HS-27A (cell line): ENCODE measurements around the gene IL1RL2.

Experiments used
- DNase-seq: peaks from one replicate; pipeline ENCODE4 v3.0.0-alpha.2; 2012; ENCODE audit warnings: low read depth, missing footprints

The IL1RL2 gene

DNA sequence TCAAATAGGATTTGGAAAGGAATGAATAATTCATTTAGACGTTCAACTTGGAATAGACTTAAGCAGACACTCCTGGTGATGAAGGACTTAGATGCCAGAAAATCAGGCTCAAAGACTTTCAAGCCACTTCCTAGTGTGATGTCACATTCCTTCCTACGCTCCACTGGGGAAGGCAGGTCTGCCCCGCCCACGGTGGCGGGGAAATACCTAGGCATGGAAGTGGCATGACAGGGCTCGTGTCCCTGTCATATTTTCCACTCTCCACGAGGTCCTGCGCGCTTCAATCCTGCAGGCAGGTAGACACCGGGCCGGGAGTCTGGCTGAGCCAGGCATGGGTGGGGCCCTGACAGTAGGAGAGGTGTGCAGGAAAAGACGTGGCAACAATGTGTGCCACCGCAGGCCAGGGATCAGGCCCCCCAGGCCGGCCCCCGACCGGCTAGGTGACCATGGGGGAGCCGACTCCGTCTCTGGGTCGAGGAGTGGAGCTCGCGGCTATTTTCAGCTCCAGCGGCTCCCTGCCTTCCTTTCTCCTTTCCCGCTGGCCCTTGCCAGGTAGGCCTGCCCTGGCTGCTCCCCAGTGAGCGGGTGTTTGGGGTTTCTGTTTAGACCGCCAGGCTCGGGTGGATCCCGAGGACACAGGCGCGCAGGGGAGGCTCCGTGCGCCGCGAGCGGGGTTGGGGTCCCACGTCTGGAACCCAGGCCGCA is at the start of gene IL1RL2:
TSS of gene IL1RL2 (plus strand) at position 233 of the 705 bp plus-strand sequence. CDS start 845 bp downstream, outside the sequence.
- no peak for DNase-seq

DNA sequence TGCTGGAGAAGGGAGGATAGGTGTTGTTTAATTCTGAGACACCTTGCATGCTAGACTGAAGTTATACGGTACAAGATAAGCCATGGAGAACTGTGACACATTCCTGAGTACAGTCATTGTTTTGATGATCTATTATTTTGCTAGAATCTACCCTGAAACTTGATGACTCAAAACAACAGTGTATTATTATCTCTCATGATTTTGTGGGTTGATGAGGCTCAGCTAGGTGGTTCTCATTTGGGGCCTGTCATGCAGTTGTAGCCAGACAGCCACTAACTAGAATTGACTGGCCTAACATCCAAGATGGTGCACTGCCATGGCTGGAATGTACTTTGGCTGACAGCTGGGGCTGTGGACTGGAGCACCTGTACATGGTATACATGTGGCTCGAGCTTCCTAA is 49.7 kb upstream of the IL1RL2 start:
- DNase-seq, result no peak

DNA sequence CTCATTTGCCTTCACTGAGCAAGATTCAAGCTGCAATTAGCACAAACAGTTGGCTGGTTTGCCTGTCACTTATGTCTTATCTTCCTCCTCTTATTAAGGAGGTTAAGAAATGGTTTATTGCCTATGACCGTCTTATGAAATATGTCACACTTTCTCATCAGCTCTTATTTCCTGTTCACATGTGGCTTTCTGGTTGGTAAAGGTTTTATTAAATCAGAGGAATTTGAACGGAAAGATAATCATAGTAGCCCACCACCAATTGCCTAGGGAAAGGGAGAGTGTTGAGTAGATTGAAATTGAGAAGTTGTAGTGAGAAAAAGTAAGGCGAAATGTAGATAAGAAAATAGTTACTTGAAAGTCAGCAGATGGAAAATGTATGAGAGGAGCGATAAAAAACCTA is 48.5 kb upstream of the IL1RL2 start:
- DNase-seq, result no peak

DNA sequence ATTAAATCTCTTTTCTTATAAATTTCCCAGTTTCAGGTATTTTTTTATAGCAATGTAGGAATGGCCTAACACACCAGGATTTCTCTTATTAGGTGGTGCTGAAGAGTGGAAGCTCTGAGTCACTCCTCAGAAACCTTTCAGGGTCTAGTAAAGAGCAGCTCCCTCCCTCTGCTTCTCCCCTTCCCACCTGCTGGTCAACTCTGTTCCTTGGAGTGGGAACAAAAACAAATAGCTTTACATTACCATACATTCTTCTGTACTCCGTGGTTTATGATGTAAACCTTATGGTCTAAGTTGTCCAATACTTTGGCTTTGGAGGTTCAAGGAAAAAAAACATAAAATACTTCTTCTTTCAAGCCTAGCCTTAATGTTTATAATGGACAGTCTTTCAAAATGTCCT is 47.0 kb upstream of the IL1RL2 start:
- DNase-seq, result no peak

DNA sequence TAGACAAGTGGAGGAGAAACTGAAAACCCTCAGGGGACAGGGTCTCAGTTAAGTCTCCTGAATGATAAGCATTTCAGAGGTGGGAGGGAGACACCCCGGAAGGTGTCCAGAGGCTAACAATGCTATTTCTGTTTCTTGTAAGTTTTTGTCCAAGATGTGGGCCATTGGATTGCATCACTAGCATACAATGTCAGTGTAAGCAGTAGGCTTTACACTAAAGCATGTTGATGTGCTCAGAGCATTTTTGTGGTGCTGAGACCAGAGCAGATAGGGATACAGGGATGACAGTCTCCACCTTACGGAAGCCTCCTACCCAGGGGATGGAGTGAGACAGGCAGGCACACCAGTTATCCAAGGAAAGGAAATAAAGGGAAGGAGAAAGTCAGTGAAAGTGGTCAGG is 46.4 kb upstream of the IL1RL2 start:
- DNase-seq, result no peak

DNA sequence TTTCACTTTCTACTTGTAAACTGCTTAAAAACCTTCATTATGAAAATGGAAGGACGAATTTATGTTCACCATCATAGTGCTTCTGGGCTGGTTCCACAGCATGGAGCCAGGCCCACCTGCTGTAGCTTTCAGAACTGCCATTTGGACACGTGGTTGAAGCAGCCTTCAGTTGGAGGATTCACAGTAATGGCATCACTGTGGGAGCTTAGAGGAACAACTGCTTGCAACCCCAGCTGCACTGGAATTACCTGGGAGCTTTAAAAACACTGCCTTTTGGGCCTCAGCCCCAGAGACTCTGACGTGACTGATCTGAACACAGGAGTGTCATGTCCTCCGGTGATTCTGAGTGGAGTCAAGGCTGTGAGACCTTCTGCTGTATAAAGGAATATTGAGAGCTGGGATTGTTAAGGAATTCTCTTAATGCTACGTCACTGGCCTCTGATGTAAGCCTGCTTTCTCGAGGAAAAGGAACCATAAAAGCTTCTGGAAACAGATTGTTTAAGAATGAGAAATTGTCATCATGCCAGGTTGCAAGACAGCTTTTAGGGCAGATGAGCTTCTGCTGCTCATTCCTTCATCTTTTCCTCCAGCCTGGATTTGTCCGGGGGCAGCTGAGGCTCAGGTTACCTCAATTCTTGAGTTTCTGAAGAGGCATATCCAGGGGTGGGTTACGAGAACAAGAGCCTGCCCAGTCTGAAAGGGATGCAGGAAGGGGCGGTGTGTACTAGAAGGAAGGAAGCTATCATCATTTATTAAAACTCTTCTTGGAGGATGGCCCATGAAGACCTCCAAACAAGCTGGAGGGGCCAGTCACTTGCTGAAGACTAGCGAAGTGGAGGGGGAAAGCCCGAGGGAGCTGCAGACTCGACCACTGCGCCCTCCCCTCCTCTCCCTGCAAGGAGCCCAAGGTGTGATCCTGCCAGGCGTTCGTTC is 45.5 kb upstream of the IL1RL2 start:
- DNase-seq, result no peak

DNA sequence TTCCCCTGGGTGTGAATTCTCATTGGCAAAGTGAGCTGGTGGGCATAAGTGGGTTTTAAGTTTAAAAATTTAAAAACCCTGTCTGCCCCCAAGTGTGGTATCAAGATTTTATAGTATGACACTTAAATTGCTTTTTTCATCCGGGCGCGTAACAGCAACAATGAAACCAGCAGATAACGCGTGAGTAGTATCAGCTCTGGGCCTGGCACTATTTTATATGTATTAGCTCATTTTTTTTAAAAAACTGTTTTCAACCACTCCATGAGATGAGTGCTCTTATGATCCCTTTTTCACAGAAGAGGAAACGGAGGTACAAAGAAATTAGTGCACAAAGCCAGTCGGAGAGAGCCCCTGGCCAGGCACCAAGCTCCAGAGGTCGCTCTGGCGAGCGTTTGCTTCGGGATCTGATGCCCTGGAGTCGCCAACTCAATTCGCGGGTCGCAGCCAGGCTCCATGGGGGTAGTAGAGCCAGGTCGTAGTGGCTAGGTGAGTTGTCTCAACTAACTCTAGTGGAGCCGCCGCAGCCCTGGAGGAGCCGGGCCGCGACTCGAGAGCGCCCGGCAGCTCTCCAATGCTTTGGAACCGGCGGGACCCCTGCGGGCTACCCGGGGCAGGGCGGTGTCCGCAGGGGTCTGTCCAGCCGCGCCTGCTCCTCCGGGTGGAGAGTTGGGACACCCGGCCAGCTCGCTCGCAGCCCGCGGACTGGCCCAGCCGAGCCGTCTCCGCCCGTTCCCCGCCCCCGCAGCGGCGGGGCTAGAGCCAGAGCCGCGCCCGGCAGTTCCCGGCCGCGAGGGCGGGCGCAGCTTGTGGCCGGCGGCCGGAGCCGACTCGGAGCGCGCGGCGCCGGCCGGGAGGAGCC is 44.6 kb upstream of the IL1RL2 start, which contains the start of gene IL1R1:
TSS of gene IL1R1 (plus strand) at position 777 of the 859 bp plus-strand sequence. CDS start 14,979 bp downstream, outside the sequence.
- DNase-seq, result no peak

DNA sequence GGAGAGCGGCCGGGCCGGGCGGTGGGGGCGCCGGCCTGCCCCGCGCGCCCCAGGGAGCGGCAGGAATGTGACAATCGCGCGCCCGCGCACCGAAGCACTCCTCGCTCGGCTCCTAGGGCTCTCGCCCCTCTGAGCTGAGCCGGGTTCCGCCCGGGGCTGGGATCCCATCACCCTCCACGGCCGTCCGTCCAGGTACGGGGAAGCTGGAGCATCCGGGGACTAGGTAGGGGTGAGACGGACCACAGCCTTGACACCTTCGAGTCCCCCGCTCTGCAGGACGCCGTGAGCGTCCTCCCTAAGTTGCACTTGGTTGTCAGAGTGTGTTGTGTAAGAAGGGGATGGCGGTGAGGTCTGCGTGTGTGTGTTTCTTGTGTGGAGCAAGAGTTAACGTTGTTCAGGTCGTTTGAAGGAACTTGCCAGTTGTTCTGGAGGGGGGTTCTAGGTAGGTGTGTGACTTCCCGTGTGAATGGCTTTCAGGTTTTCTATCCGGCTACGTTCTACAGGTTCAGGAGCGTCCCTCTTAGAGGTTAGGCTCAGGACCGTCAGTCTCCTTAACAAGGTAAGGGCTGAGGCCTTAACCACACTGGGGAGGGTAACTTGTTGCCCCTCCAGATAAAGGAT is 43.9 kb upstream of the IL1RL2 start:
- no peak for DNase-seq

DNA sequence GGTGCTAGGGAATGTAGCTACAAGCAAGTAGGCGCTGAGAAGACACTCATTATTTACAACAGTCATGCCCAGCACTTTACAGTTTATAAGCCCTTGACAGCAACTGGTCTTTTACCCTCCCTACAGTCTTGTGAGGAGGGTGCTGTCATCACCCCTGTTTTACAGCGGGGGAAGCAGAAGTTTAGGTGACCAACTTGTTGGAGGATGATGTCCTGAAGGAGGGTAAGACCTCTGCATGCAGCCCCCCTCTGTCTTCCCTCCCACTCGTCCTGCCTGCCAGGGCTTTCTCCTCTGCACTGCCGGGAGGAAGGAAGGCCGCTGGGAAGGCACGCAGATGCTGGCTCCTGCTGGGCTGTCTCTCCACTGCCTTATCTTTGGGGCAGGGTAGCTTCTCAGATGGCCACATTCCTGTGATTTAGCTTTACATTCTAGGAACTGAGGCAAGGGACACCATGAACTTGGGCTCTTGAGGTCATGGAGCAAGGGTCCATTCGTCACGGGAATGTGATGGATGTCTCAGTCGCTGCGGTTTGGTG is 43.3 kb upstream of the IL1RL2 start:
- no peak for DNase-seq

DNA sequence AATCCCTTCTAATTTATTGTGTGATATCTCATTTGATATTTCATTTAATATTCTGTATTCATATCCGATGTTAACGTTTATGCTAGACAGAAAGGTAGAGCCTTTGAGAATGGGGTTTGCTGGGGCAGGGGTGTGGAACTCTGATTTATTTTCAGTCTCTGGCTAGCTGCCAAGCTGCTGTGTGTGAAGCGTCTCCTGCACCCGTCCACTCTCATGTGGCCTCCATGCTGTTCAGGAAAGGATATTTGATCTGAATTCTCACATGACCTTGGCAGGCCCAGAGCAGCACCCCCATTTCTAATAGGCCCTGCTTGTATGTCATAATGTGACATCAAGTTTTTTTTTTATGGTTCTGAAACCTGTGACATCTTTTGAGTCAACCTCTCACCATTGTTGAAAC is 42.7 kb upstream of the IL1RL2 start:
- no peak for DNase-seq

DNA sequence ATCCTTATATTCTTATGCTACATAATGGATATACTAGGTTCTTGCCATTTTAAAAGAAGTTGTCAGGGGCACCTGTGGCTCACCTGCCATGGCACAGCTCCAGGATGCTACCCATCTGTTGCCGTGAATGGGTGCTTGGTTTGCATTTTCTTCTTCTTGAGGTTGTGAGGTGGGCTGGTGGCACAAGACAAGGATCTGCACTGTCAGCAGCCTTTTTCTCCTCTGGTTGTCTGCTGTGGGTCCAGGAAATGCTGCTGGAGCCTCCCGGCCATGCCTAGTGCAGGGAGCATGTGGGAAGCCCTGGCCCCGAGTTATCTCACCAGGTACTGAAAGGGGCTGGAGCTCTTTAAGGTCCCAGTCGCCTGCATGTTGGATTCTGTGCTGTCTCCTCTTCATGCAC is 41.7 kb upstream of the IL1RL2 start:
- DNase-seq, result no peak

DNA sequence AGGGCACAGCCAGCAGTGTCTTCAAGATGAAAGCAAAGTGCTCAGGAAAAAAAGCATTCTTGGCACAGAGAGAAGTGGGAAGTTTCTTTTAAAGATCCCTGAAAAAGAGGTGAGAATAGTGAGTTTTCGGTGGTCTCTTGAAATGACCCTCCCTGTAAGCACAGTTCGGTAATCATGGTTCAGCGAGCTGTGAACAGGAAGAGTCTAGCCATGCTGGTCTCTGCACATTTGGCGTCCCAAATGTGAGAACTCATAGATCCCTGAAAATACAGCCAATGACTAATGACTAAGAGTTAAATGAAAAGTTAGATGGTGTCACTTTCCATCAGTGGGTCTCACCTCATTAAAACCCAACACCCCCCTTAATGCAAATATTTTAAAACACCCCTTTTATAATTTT is 40.9 kb upstream of the IL1RL2 start:
- no peak for DNase-seq

DNA sequence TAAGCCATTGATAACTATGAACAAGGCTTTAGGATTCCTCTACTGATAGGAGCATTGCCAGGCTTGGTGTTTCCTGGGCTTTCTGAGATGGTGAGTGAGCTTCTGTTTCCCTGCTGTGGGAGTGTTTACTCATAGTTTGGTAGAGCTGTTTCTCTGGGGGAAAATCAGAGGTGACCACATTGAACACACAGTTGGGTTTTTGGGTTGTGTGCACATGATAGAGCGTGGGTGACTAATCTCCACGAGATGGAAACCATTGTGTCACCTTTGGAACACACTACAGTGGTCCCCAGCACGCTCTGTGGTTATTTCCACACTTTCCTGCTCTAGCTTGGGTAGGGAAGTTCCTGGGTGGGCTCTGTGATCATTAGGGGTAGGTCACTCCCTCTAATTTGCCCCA is 38.9 kb upstream of the IL1RL2 start:
- DNase-seq, result no peak

DNA sequence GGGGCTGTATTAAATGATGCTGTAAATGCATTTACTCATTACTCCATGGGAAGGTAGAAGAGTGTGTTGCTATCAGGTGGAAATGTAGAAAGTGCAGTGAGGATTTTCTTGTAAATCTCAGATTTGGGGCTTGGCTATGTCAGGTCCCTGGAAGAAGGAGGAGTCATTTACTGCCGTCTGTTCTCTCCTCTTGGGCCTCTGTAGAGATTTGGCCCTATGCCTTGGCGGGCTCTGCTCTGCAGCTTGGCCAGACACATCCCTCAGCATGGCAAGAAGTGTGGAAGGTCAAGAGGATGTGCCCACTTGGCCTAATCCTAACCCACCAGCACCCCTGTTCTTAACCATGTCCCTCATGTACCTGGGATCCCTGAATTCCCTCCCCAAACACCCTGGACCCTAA is 37.6 kb upstream of the IL1RL2 start:
- DNase-seq, result no peak

DNA sequence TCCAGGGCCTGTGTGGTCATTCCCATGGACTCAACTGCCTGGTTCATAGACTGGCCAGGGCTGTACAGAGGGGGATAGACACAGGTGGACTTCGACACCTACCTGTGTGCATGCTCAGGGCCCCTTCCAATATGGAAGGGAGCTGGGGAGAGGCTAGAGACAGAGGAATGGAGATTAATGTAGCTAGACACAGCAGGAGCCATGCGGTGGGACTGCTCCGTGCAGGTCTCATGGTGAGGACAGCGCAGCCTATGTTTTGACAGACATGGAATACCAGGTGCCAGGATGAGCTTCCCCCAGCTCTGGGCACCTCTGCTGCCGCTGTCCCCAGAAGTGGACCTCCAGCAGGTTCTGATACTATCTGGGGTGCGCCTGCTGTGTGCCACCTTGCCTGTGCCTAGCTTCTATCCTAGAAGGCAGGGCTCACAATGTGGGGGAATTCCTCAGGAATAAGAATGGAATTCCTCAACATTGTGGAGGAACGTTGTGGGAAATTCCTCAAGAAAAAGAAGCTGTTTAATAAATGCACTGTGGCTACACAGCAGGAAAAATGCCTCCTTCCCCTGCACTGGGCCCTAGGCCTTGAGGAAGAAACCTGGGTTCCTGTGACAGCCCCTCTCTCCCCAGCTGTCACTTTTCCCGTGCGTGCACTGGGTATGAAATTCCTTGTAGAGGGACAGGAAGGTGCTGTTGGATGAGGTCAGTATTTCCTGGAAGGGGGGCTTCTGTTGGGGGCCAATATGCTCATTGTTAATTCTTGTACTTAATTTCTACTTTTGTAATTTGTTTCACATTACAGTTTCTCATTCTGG is 37.0 kb upstream of the IL1RL2 start:
- DNase-seq, result no peak

DNA sequence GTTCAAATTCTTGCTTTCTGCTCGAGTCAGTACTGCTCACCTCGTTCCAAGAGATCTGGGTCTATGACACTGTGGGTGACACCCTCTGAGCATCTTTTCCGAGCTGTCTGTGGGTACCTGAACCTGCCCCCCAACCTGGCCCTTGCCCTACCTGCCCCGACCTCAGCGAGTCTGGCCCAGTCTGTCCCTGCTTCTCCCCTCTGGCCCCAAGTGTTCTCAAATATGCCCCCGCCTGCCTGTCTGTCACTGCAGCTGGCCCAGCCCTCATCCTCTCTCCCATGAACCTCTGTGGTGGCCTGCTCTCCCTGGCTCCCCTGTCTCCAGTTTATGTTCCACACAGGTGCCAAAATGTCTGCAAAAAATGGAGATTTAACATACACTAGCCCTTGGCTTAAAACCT is 32.5 kb upstream of the IL1RL2 start:
- DNase-seq, result no peak

DNA sequence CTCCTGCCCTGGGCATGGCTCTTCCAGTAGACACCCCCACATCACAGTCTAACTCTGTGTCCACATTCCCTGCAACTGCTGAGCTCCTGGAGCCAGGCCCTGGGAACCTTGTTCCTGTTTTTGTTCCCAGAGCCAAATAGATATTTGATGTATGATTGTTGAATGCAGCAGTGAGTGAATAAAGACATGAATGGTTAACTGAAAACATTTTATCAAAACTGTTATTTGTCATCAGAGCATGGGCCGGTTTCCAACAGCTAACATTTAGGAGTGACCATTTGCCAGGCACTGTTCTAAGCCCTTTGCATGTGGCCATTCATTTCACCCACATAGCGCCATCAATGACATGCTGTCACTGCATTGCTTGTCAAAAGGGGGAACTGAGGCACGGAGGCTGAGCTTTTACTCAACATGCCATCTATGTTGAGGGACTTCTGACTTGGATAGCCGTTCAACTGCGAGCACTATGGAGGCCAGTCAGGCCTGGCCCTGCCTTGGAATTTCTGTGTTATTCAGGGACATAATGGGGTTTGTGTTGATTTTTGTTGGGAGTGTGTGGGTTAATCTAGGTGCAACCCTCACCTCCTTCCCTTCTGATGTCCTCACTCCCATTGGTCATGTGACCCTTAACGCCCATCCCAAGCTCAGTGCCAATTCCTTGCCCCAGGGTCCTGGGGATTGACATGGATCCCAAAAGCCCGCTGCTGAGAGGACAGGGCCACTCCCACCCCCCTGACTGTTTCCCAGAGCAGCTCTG is 31.7 kb upstream of the IL1RL2 start:
- DNase-seq, result no peak

DNA sequence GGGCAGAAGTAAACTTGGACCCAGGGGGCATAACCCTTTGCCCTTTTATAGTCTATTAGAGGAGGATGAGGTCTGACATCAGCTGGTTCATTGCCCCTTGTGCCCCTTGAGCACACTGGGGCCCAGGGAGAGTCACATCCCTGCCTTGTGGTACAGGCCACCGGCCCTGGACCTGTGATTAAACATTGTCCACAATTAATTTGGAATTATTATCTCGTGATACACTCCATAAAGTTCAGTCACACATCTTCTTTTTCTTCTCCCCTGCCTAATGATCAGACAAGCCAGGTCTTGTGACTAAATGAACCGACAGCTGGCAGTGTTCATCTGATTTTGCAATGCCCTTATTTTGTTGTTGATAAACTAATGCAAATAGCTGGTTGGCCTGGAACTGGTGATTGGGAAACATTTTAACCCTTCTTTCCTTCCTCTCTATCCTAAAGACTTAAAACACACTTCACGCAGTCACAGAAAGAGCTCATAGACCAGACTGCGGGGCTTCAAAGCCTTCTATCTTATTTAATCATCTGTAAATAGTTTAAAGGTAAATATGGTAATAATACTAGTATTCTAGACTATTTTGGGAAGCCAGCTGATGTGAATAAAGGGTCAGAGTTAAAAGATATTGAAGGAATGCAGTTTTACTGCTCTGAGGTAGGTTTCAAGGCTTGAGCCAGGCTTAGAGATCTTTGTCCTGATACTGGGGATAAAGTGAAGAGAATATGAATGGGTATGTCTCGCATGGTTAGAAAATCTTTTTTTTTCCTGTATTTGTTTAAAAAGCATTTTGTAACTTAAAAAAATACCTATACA is 30.9 kb upstream of the IL1RL2 start:
- DNase-seq, result no peak
